GM12892 (cell line): ENCODE data around the gene FAM53A.

ENCODE experiments used
- DNase-seq: peaks from one replicate; pipeline ENCODE4 v3.0.0; 2011; ENCODE audit not compliant: insufficient read length
- FAIRE-seq: peaks from 2 replicates; lab custom pipeline; 2011; peaks lifted over from hg19 to GRCh38; lab: Jason Lieb, UNC
- POLR2A ChIP-seq: IDR thresholded peaks from 2 replicates; pipeline ENCODE4 v1.6.1; 2011; ENCODE audit warnings: low read depth, low read length, control low read depth
- POLR2AphosphoS5 ChIP-seq: IDR thresholded peaks from 2 replicates; pipeline ENCODE4 v1.6.1; 2011; ENCODE audit warnings: low read depth, low read length, control low read depth
- TAF1 ChIP-seq: IDR thresholded peaks from 2 replicates; pipeline ENCODE4 v1.6.1; 2011; ENCODE audit warnings: low read depth, mild to moderate bottlenecking, control low read depth, low read length, borderline replicate concordance

Gene FAM53A

GRCh38 chr4:1594871-1595788, 89.0 kb downstream of the FAM53A start:
- FAIRE-seq (no peak), DNase-seq (no peak)
- TF ChIP-seq POLR2AphosphoS5: no peak
- TF ChIP-seq TAF1: no peak
- no peak for TF ChIP-seq POLR2A

GRCh38 chr4:1593881-1594345, 90.2 kb downstream of the FAM53A start:
- no peak for FAIRE-seq
- no peak for TF ChIP-seq POLR2AphosphoS5
- no peak for TF ChIP-seq TAF1
- no peak for TF ChIP-seq POLR2A
- DNase-seq: no peak

GRCh38 chr4:1593458-1593857, 90.7 kb downstream of the FAM53A start:
- no peak for DNase-seq
- FAIRE-seq: no peak
- TF ChIP-seq POLR2AphosphoS5 (no peak), POLR2A (no peak), TAF1 (no peak)

GRCh38 chr4:1592709-1593417, 91.2 kb downstream of the FAM53A start:
- no peak for TF ChIP-seq POLR2AphosphoS5
- TF ChIP-seq TAF1: no peak
- no peak for TF ChIP-seq POLR2A
- DNase-seq: no peak
- no peak for FAIRE-seq

- TF ChIP-seq POLR2AphosphoS5 (no peak), POLR2A (no peak), TAF1 (no peak)
- DNase-seq (no peak), FAIRE-seq (no peak)
Measured at GRCh38 chr4:1592068-1592708, 91.9 kb downstream of the FAM53A start.

DNA sequence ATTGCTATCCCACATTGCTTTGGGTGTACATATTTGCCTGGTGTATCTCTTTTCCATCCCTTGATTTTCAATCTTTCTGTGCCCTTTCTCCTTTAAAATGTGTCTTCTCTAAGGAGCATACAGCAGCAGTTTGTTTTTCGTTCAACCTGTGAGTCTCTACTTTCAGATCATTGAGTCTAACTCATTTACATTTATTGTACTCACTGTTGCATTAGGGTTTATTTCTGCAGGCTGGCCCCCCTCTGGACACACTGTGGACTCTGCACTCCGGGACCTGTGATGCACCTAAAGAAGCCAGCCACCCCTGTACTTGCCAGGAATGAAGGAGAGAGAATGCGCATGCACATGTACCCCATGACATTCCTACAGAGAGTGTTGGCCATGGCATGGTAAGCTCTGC, 93.0 kb downstream of the FAM53A start:
- DNase-seq: no peak
- no peak for TF ChIP-seq POLR2AphosphoS5
- TF ChIP-seq TAF1: no peak
- no peak for TF ChIP-seq POLR2A
- no peak for FAIRE-seq

- no peak for TF ChIP-seq POLR2AphosphoS5
- TF ChIP-seq POLR2A: no peak
- no peak for TF ChIP-seq TAF1
- DNase-seq: no peak
- FAIRE-seq: no peak
Measured at GRCh38 chr4:1590244-1590643, 93.9 kb downstream of the FAM53A start.
